HG03378 (cell line): ENCODE data around the gene ANAPC16.
"Not testable (repeated sequence)": the region's sequence is repeated elsewhere in the genome, so short reads cannot be mapped to it uniquely, and the experiment has no call there.

Source experiments
- ATAC-seq: cut with Tn5 transposase; IDR thresholded peaks from one replicate; pipeline ENCODE4 v1.9.1; 2021; ENCODE audit warnings: mild to moderate bottlenecking, moderate library complexity; ENCODE audit not compliant: unreplicated experiment

Gene ANAPC16

DNA sequence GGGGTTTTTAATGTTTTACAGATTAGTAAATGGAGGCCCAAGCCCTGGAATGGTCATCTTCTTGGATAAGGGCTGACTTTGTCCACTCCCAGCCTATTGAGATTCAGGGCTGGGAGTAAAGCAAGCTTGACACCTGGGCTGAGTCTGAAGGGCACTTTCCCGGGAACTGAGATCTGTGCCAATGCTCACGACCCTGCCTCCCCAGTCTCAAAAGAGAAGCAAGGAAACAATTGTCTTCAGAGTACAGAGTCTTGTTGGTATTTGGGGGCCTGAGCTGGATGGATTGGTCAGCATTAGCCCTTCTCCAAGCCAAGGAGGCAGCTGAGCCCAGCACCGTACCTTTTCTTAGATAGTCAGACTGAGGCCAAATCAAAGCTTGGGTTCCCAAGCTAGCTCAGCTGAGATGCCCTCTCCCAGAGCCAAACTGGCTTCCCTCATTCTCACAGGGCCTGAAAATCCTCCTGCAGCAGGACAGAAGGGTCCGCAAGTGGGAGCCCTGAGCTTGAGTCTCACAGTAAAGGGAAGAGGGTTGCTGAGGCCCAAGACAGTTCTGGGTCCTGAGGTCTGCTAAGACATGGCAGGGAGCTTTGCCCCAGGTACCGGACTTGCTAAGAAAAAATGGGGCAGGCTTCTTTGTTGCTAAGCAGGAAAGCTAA, 61.7 kb downstream of the ANAPC16 start:
- no peak for ATAC-seq

DNA sequence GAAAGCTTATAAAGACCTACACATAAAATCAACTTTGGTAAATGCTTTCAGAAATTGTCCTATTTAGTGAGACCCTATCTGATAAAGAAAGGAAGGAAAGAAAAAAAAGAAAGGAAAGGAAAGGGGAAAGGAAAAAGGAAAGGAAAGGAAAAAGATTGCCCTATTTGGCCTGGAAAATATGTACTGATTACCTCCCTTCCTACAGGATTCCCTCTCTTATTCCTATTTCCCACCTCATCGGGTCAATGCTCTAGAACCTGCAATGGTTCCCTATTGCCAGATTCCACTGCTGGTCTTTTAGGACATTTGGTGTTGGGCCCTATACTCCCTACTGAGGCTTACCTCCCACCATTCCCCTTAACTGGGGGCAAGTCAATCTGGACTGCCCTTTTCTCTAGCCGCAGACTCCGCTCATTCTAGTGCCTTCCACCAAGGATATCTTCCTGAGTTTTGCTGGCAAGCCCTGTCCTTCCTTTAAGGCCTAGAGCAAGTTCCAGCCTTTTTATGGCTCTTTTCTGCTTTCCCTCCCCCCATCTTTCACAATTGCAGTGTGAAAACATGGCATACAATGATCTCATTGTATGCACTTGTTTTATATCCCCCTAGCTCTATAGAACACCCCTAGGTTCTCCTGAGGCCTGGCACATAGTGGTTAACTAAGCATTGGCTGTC, 62.3 kb downstream of the ANAPC16 start:
- no peak for ATAC-seq

DNA sequence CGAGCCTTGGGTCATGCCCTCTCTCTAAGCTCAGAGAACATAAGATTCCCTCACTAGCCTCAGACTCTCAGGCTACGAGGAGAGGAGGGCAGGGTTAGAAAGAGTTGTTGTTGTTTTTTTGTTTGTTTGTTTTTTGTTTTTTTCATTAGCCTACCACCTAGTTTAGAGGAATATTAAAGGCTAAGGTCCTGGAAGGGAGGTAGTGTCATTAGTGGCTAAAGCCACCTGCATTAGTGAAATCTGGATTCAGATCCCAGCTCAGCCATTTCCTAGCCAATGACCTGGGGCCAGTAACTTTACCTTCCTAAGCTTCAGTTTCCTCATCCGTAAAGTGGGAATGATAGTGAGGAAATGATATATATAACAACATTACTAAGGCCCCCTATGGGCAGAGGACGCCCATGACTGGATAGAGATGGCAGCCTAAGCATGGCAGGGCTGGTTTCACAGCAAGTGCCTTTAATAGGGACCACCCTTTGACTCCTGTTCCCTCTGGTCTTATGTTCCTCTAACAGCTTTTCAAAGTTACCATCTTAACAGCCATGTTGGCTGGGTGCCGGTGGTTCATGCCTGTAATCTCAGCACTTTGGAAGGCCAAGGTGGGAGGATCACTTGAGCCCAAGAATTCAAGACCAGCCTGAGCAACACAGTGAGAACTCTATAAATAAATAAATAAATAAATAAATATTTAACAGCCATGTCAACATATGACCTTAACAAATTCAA, 63.0 kb downstream of the ANAPC16 start:
- ATAC-seq: no peak

DNA sequence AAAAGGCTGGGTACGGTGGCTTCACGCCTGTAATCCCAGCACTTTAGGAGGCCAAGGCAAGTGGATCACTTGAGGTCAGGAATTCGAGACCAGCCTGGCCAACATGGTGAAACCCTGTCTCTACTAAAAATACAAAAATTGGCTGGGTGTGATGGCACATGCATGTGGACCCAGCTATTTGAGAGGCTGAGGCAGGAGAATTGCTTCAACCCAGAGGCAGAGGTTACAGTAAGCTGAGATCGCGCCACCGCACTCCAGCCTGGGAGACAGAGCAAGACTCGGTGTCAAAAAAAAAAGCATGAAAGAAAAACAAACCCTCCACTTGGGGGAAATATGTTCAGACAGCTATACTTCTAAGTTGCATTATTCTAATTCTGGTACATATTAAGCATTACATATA, 63.8 kb downstream of the ANAPC16 start:
- ATAC-seq: not testable (repeated sequence)

DNA sequence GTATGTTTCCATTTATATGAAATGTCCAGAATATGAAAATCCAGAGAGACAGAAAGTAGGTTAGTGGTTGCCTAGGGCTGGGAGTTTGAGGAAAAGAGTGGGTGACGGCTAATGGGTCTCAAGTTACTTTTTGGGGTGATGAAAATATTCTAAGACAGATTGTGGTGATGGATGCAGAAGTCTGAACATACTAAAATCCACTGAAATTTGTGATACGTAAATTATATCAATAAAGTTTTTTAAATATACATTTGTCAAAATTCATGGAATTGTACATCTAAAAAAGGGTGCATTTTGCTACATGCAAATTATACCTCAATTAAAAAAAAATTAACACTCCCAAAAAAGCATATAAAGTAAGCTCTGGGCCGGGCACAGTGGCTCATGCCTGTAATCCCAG, 67.3 kb downstream of the ANAPC16 start:
- ATAC-seq: no peak
